ENCODE data around the gene MATCAP1. TPM values are rescaled to one million over a fixed set of nuclear protein-coding genes. Genes with fewer than 3 reads are reported as not detected.

Gene MATCAP1
- total and polyA plus RNA-seq, 2 of the 13 experiments (the other 11 are each of a cell fraction or from before 2014, with no cell fraction given) = 11.2 to 24.5 TPM

- TF ChIP-seq ARHGAP35 (CRISPR knock-in tag; IDR thresholded peaks at IDR 0.05; ENCODE audit: borderline replicate concordance) (no peak), ZNF766 (CRISPR knock-in tag; IDR thresholded peaks at IDR 0.05; ENCODE audit: borderline replicate concordance) (no peak), MTF1 (CRISPR knock-in tag; IDR thresholded peaks at IDR 0.05) (no peak), ZNF574 (CRISPR knock-in tag; IDR thresholded peaks at IDR 0.05) (no peak; the same call in 1 of the 2 replicates), SKIL (CRISPR knock-in tag; IDR thresholded peaks at IDR 0.05; ENCODE audit: borderline replicate concordance) (no peak), ZNF430 (CRISPR knock-in tag; IDR thresholded peaks at IDR 0.05) (no peak), ZNF841 (CRISPR knock-in tag; IDR thresholded peaks at IDR 0.05; ENCODE audit: borderline replicate concordance) (no peak), NFKBIZ (CRISPR knock-in tag; IDR thresholded peaks at IDR 0.05) (no peak), SMYD3 (CRISPR knock-in tag; IDR thresholded peaks at IDR 0.05) (peak; percentile 38; the same call in 1 of the 2 replicates), GMEB1 (CRISPR knock-in tag; IDR thresholded peaks at IDR 0.05; ENCODE audit: borderline replicate concordance) (no peak), MXD3 (CRISPR knock-in tag; IDR thresholded peaks at IDR 0.05) (no peak), TFDP2 (CRISPR knock-in tag; IDR thresholded peaks at IDR 0.05) (no peak), SIN3B (IDR thresholded peaks at IDR 0.05; ENCODE audit: low read length) (no peak), PRDM10 (CRISPR knock-in tag; IDR thresholded peaks at IDR 0.05; ENCODE audit: low read depth) (no peak), BHLHE40 (IDR thresholded peaks at IDR 0.05; ENCODE audit: low read length) (no peak), ZEB1 (IDR thresholded peaks at IDR 0.05; ENCODE audit: insufficient replicate concordance, low read depth) (no peak)
Observed at GRCh38 chr16:67149276-67150046, 34.3 kb downstream of the MATCAP1 start (continued).

Measured in HepG2 (cell line).